Uterus (tissue), 4 donors: ENCODE measurements around the gene POLR1E. TPM values are rescaled to one million over a fixed set of nuclear protein-coding genes. Genes with fewer than 3 reads are reported as not detected.

Experiments used
- DNase-seq, 2 donors: peaks; one replicate each; pipeline ENCODE4 v3.0.0-alpha.2; 2019 to 2020
- H3K27ac ChIP-seq, 2 donors: fragments of 200-600 bp; sonication (generic); 1 replicate in 1 of 2; 2 replicates in 1 of 2; pipeline ENCODE4 v1.5.1; 2016 to 2018
- H3K27me3 ChIP-seq, 2 donors: fragments of 200-600 bp; sonication (generic); one replicate each; pipeline ENCODE4 v1.5.1; 2018 to 2019; ENCODE audit warnings: control low read depth in 1 of 2
- H3K36me3 ChIP-seq, 2 donors: fragments of 200-600 bp; sonication (generic); one replicate each; pipeline ENCODE4 v1.5.1; 2019; ENCODE audit warnings: control low read depth in 1 of 2
- H3K4me1 ChIP-seq, 2 donors: fragments of 200-600 bp; sonication (generic); one replicate each; pipeline ENCODE4 v1.5.1; 2018 to 2019; ENCODE audit warnings: control low read depth in 1 of 2
- H3K4me3 ChIP-seq, 2 donors: fragments of 200-600 bp; sonication (generic); 1 replicate in 1 of 2; 2 replicates in 1 of 2; pipeline ENCODE4 v1.5.1; 2018 to 2019; ENCODE audit warnings: mild to moderate bottlenecking in 1 of 2
- H3K9me3 ChIP-seq, 2 donors: fragments of 200-600 bp; sonication (generic); one replicate each; pipeline ENCODE4 v1.5.1; 2019; ENCODE audit warnings: control low read depth in 1 of 2
- POLR2A ChIP-seq, 2 donors: fragments of 450-650 bp; IDR thresholded peaks; one replicate each; pipeline ENCODE4 v1.6.1; 2016; ENCODE audit warnings: antibody characterized with exemption in 2 of 2, mild to moderate bottlenecking in 1 of 2, moderate library complexity in 1 of 2
- intact Hi-C: fragments of 100-400 bp; cut with DNase I; formaldehyde crosslinking; loops from one replicate; pipeline ENCODE4 v1.15.1; 2023; ENCODE audit warnings: low total_unique reads
- total RNA-seq, 4 donors: library from RNA; depleted of rRNA in 3 of 4; stranded (reverse); fragments of >200 nt in 3 of 4; gene quantifications; one replicate each; pipeline versions ENCODE4 v1.1.0 to v1.2.4, GENCODE V29; 2014 to 2023
- TF ChIP-seq, protein P1 (sequence below), 4 experiments: fragments of 200-600 bp in 2 of 4; fragments of 450-650 bp in 2 of 4; sonication (generic) in 2 of 4; IDR thresholded peaks; one replicate each; pipeline ENCODE4 v1.5.1; 2016 to 2019; ENCODE audit warnings: antibody characterized with exemption in 4 of 4, mild to moderate bottlenecking in 2 of 4, moderate library complexity in 1 of 4
- donor health status: DM: yes; HTN: yes; CAD: no.

POLR1E gene
- total RNA-seq, 4 donors from 2014 or later = 13.2 to 42.7 (median 35.8) TPM

DNA sequence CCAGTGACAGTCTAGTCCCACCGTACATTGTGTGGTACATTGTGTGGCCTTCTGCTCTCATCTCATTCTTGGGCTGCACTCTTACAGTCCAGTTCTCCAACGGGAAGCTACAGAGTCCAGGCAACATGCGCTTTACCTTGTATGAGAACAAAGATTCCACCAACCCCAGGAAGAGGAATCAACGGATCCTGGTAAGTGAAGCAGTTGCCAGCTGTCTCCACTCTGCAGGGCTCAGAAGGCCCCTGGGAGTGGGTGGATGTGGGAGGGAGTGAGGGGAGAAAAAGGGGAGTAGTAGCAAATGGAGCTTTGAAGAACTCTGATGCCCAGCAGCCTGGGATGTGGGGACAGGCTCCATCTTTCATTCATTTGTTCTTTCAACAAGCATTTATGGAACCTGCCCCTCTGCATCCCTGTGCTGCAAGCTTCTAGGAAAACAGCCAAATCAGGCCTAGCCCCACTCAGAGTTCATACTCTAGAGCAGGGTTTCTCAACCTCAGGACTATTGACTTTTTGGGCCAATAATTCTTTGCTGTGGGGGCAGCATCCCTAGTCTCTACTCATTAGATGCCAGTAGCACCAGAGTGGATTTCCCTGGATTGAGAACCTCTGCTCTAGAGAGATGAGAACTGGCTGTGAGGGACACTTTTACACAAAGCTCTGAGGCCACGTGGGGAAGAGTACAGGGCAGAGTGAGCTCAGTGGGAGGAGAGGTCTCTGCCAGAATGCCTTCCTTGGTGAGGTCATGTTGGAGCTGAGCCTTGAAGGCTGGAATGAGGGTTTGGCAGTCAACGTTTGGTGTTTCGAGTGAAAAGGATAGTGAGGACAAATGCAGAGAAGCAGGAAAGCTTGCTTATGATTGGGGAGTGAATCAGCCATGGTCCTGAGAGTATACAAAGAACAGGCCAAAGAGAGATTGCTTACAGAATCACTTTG, 1.1 kb downstream of the POLR1E start:
- intact Hi-C loops = loop anchor here (10.0 kb wide), 1 partner anchor 72 kb away; no protein-coding TSS in a partner anchor
- no peaks in the 10 kb centered on the region for H3K27me3 ChIP-seq
- H3K4me1 ChIP-seq = peaks cover 0 to 7% of the 10 kb centered on the region in 2 donors
- peak; percentile 70 to 73 for DNase-seq
- H3K4me3 ChIP-seq = peak overlapping the region; percentile 69 to 91
- TF ChIP-seq, protein P1, sequence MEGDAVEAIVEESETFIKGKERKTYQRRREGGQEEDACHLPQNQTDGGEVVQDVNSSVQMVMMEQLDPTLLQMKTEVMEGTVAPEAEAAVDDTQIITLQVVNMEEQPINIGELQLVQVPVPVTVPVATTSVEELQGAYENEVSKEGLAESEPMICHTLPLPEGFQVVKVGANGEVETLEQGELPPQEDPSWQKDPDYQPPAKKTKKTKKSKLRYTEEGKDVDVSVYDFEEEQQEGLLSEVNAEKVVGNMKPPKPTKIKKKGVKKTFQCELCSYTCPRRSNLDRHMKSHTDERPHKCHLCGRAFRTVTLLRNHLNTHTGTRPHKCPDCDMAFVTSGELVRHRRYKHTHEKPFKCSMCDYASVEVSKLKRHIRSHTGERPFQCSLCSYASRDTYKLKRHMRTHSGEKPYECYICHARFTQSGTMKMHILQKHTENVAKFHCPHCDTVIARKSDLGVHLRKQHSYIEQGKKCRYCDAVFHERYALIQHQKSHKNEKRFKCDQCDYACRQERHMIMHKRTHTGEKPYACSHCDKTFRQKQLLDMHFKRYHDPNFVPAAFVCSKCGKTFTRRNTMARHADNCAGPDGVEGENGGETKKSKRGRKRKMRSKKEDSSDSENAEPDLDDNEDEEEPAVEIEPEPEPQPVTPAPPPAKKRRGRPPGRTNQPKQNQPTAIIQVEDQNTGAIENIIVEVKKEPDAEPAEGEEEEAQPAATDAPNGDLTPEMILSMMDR (IDR thresholded peaks at IDR 0.05) = no peak
- TF ChIP-seq POLR2A (IDR thresholded peaks at IDR 0.05) = no peak
- peak overlapping the region; percentile 83 to 92 for H3K27ac ChIP-seq
- H3K9me3 ChIP-seq = no peaks in the 10 kb centered on the region
- H3K36me3 ChIP-seq = no peaks in the 10 kb centered on the region

DNA sequence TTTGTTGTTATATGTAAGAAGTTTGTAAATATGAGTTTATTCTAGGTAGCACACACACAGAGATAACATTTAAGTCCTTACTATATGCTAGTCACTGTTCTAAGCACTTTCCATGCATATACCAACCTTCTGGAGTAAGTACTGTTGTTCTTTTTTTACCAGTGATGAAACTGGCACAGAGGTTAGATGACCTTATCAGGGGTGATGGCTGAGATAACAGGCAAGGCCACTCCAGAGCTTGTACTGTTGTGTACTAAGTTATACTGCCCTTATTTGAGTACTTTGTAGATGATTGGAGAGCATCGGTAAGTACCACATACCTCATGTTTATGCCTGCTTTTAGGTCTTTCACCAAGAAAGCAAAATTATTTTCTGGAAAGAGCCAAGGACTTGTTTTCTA, 6.2 kb downstream of the POLR1E start:
- no peaks in the 10 kb centered on the region for H3K27me3 ChIP-seq
- no peaks in the 10 kb centered on the region for H3K36me3 ChIP-seq
- intact Hi-C loops = no loop called here
- peaks cover 0 to under 1% of the 10 kb centered on the region in 2 donors for H3K4me1 ChIP-seq
- H3K9me3 ChIP-seq = no peaks in the 10 kb centered on the region
- no peak for DNase-seq
- TF ChIP-seq, protein P1 (IDR thresholded peaks at IDR 0.05) = no peak
- TF ChIP-seq POLR2A (IDR thresholded peaks at IDR 0.05) = no peak
- no peak overlapping the region for H3K4me3 ChIP-seq
- no peak overlapping the region for H3K27ac ChIP-seq

DNA sequence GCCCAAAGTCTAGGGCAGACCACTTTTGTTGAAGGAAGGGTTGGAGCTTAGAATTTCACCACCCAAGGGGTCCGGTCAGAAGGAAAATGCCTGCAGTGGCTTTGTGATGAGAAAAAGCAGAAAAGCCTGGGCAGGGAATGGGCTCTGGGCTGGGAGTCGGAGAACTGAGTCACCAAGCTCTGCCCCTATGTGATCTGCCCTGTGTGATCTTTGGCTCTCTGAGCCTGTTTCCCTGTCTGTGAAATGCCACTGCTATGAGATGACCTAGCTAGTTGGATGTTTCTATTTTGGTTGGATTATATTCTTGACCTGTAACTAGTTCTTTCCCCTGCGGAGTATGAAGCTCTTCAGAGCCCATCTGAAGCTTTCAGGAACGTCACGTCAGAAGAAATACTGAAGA, 9.8 kb downstream of the POLR1E start:
- H3K36me3 ChIP-seq = no peaks in the 10 kb centered on the region

DNA sequence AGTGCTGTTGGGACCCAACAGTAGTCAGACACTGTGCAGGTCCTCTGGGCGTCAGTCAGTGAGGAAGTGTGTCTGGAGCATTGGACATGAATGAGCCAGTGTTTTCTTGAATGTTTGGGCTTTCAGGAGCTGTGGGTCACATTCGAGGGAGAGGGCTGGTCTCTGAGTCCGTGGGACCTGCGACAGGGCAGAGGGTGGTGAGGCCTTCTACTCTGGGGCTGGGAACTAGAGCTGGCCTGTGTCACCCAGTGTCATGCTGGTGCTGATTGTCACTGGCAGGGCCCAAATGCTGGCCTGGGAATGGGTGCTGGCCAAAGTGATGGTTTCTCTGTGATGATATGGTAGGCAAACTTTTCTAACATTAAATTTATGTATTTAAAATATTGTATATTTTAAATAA, 10.3 kb downstream of the POLR1E start:
- Histone ChIP-seq H3K27me3 (no peaks in the 10 kb centered on the region), H3K9me3 (no peaks in the 10 kb centered on the region), H3K4me1 (no peaks in the 10 kb centered on the region), H3K27ac (no peak overlapping the region), H3K36me3 (no peaks in the 10 kb centered on the region), H3K4me3 (no peak overlapping the region)
- TF ChIP-seq, protein P1 (IDR thresholded peaks at IDR 0.05) = no peak
- TF ChIP-seq POLR2A (IDR thresholded peaks at IDR 0.05) = no peak
- no peak for DNase-seq
- intact Hi-C loops = no loop called here

More for the DNA sequence above, 9.8 kb downstream of the POLR1E start:
- intact Hi-C loops = no loop called here
- Histone ChIP-seq H3K27ac (no peak overlapping the region), H3K27me3 (no peaks in the 10 kb centered on the region), H3K4me1 (no peaks in the 10 kb centered on the region), H3K9me3 (no peaks in the 10 kb centered on the region), H3K4me3 (no peak overlapping the region)
- no peak for TF ChIP-seq POLR2A (IDR thresholded peaks at IDR 0.05)
- no peak for DNase-seq

DNA sequence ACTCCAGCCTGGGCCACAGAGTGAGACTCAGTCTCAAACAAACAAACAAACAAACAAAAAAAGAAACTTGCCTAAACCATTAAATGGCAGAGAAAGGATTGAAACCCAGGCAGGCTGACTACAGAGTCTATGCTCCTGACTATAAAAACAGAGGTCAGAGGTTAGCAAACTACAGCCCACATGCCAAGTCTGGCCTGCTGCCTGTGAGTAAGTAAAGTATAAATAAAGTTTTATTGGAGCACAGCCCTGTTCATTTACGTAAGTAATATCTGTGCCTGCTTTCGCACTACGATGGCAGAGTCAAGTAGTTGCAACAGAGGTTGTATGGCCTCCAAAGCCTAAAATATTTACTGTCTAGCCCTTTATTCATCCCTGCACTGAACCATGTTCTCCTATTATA, 11.6 kb downstream of the POLR1E start:
- no peaks in the 10 kb centered on the region for H3K4me1 ChIP-seq
- no peaks in the 10 kb centered on the region for H3K9me3 ChIP-seq
- intact Hi-C loops = no loop called here
- DNase-seq = no peak
- no peak for TF ChIP-seq POLR2A (IDR thresholded peaks at IDR 0.05)
- TF ChIP-seq, protein P1 (IDR thresholded peaks at IDR 0.05) = no peak
- no peak overlapping the region for H3K27ac ChIP-seq
- no peak overlapping the region for H3K4me3 ChIP-seq
- no peaks in the 10 kb centered on the region for H3K36me3 ChIP-seq
- no peaks in the 10 kb centered on the region for H3K27me3 ChIP-seq
